Neutrophil (primary cell): ENCODE measurements around the gene CACNA1D.

Source experiments
- H3K27ac ChIP-seq: fragments of 200-600 bp; sonication (generic); 2 replicates; pipeline ENCODE4 v1.5.1; 2016; ENCODE audit warnings: mild to moderate bottlenecking, moderate library complexity
- H3K27me3 ChIP-seq: fragments of 200-600 bp; sonication (generic); 2 replicates; pipeline ENCODE4 v1.6.0; 2016; ENCODE audit warnings: mild to moderate bottlenecking
- H3K36me3 ChIP-seq: fragments of 200-600 bp; sonication (generic); 2 replicates; pipeline ENCODE4 v1.5.1; 2017
- H3K4me1 ChIP-seq, 2 experiments: fragments of 200-600 bp in 1 of 2; sonication (generic) in 1 of 2; 1 replicate in 1 of 2; 2 replicates in 1 of 2; pipeline versions ENCODE4 v1.5.1 to v1.6.1; 2013 to 2016; ENCODE audit warnings: low read depth in 1 of 2, low read length in 1 of 2, mild to moderate bottlenecking in 1 of 2, moderate library complexity in 1 of 2; ENCODE audit not compliant: control insufficient read depth in 1 of 2, insufficient read depth in 1 of 2
- H3K4me3 ChIP-seq, 2 experiments: fragments of 200-600 bp in 1 of 2; sonication (generic) in 1 of 2; 1 replicate in 1 of 2; 2 replicates in 1 of 2; pipeline ENCODE4 v1.5.1; 2013 to 2016; ENCODE audit warnings: low read depth in 1 of 2, low read length in 1 of 2, mild to moderate bottlenecking in 1 of 2, moderate library complexity in 1 of 2
- H3K9me3 ChIP-seq: fragments of 200-600 bp; sonication (generic); 2 replicates; pipeline ENCODE4 v1.5.1; 2016
- TF ChIP-seq, protein P1 (sequence below): fragments of 200-600 bp; sonication (generic); IDR thresholded peaks from 2 replicates; pipeline ENCODE4 v1.5.1; 2016; ENCODE audit warnings: antibody characterized with exemption

The CACNA1D gene

GRCh38 chr3:53822331-53822741, 327.9 kb downstream of the CACNA1D start:
- Histone ChIP-seq H3K4me1 (no peaks in the 10 kb centered on the region), H3K27me3 (peaks cover 8% of the 10 kb centered on the region), H3K4me3 (no peak overlapping the region), H3K36me3 (peaks cover 8% of the 10 kb centered on the region), H3K9me3 (no peaks in the 10 kb centered on the region), H3K27ac (no peak overlapping the region)
- TF ChIP-seq, protein P1, sequence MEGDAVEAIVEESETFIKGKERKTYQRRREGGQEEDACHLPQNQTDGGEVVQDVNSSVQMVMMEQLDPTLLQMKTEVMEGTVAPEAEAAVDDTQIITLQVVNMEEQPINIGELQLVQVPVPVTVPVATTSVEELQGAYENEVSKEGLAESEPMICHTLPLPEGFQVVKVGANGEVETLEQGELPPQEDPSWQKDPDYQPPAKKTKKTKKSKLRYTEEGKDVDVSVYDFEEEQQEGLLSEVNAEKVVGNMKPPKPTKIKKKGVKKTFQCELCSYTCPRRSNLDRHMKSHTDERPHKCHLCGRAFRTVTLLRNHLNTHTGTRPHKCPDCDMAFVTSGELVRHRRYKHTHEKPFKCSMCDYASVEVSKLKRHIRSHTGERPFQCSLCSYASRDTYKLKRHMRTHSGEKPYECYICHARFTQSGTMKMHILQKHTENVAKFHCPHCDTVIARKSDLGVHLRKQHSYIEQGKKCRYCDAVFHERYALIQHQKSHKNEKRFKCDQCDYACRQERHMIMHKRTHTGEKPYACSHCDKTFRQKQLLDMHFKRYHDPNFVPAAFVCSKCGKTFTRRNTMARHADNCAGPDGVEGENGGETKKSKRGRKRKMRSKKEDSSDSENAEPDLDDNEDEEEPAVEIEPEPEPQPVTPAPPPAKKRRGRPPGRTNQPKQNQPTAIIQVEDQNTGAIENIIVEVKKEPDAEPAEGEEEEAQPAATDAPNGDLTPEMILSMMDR = no peak

GRCh38 chr3:53823026-53823955, 328.9 kb downstream of the CACNA1D start:
- H3K27ac ChIP-seq = no peak overlapping the region
- H3K36me3 ChIP-seq = peaks cover 5% of the 10 kb centered on the region
- H3K27me3 ChIP-seq = no peaks in the 10 kb centered on the region
- H3K9me3 ChIP-seq = no peaks in the 10 kb centered on the region
- H3K4me1 ChIP-seq = peaks cover 2 to 6% of the 10 kb centered on the region in 2 experiments
- TF ChIP-seq, protein P1 = no peak
- no peak overlapping the region for H3K4me3 ChIP-seq

DNA sequence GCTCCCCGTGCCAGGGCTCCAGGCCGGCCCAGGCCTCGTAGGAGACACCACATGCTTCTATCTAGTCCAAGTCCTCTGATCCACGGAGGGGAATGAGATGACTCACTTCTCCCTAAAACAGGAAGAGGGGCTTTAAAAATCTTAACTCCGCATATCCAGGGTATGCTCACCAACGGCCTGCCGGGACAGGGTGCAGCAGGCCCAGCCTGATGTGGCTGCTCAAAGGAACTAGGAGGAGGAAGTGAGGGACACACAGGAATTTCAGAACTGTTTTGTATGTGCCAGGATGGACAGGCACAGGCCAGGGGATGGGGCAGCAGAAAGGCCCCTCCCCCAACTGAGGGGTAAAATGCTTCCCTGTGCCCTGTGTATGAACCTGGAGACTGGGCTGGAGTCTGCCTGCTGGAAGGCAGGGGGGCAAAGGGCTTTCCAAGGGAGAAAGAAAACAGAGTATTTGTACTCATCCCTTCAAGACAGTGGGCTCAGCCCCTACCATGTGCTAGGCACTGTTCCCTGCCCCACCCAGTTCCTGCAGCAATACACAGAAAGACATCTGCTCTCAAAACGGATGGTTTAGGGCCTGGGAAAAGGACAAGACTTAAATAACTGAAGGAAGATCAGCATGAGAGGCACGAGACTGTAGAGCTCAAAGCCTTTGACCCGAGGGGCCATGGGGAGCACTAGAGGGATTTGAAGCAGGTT, 329.7 kb downstream of the CACNA1D start:
- Histone ChIP-seq H3K4me1 (peaks cover 10 to 14% of the 10 kb centered on the region in 2 experiments), H3K4me3 (no peak overlapping the region), H3K36me3 (peaks cover 3% of the 10 kb centered on the region), H3K27me3 (no peaks in the 10 kb centered on the region), H3K27ac (no peak overlapping the region), H3K9me3 (no peaks in the 10 kb centered on the region)
- TF ChIP-seq, protein P1 = no peak

- Histone ChIP-seq H3K36me3 (no peaks in the 10 kb centered on the region), H3K4me1 (peaks cover 17 to 21% of the 10 kb centered on the region in 2 experiments), H3K27ac (no peak overlapping the region), H3K9me3 (no peaks in the 10 kb centered on the region), H3K4me3 (no peak overlapping the region), H3K27me3 (no peaks in the 10 kb centered on the region)
- TF ChIP-seq, protein P1 = no peak
Observed at GRCh38 chr3:53824795-53825194, 330.4 kb downstream of the CACNA1D start.

DNA sequence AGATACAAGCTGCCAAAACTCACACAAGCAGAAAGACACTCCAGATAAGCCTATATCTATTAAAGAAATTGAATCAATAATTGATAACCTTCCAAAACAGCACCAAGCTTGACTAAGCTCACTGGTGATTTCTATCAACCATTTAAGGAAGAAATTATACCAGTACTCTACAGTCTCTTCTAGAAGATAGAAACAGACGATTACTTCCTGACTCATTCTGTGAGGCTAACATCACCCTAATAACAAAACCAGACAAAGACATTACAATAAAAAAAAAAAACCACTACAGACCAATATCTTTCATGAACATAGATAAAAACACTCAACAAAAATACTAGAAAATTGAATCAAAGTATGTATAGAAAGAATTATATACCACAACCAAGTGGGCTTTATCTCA, 331.6 kb downstream of the CACNA1D start:
- Histone ChIP-seq H3K36me3 (no peaks in the 10 kb centered on the region), H3K4me1 (peaks cover 29 to 33% of the 10 kb centered on the region in 2 experiments), H3K9me3 (no peaks in the 10 kb centered on the region), H3K27ac (no peak overlapping the region), H3K27me3 (no peaks in the 10 kb centered on the region), H3K4me3 (no peak overlapping the region)
- TF ChIP-seq, protein P1 = no peak
